Ishikawa (cell line): Measurements from ENCODE around the gene CACNB2.

Experiments used
- EGR1 ChIP-seq: IDR thresholded peaks from 2 replicates; pipeline ENCODE4 v1.6.1; 2012
- EP300 ChIP-seq: IDR thresholded peaks from 2 replicates; pipeline ENCODE4 v1.6.1; 2012; ENCODE audit warnings: borderline replicate concordance
- FOXM1 ChIP-seq: IDR thresholded peaks from 2 replicates; pipeline ENCODE4 v1.6.1; 2012; ENCODE audit warnings: low read depth, borderline replicate concordance
- NFIC ChIP-seq: IDR thresholded peaks from 2 replicates; pipeline ENCODE4 v1.6.1; 2012
- RAD21 ChIP-seq: IDR thresholded peaks from 2 replicates; pipeline ENCODE4 v1.6.1; 2012; ENCODE audit warnings: low read depth
- REST ChIP-seq: IDR thresholded peaks from 2 replicates; pipeline ENCODE4 v1.6.1; 2012; ENCODE audit warnings: low read depth, mild to moderate bottlenecking
- TAF1 ChIP-seq: IDR thresholded peaks from 2 replicates; pipeline ENCODE4 v1.6.1; 2012; ENCODE audit warnings: low read depth, mild to moderate bottlenecking
- TCF12 ChIP-seq: IDR thresholded peaks from 2 replicates; pipeline ENCODE4 v1.6.1; 2012; ENCODE audit warnings: low read depth
- USF1 ChIP-seq: IDR thresholded peaks from 2 replicates; pipeline ENCODE4 v1.6.1; 2012
- YY1 ChIP-seq: IDR thresholded peaks from 2 replicates; pipeline ENCODE4 v1.6.1; 2012; ENCODE audit warnings: low read depth

- TF ChIP-seq USF1 (no peak), TAF1 (no peak), NFIC (no peak), EP300 (no peak), FOXM1 (no peak), YY1 (no peak), REST (no peak), EGR1 (no peak), RAD21 (no peak), TCF12 (no peak)
Measured at GRCh38 chr10:18364987-18365775, 225.0 kb downstream of the CACNB2 start.
